Stimulated activated CD8-positive, alpha-beta memory T cell treated with anti-CD3 and anti-CD28 coated beads, Interleukin-12 subunit alpha, Interleukin-12 subunit beta, amount 100 ng/mL, for 4 hours (primary cell): ENCODE measurements around the gene GCK.

ENCODE experiments used
- DNase-seq: peaks from one replicate; pipeline ENCODE4 v3.0.0-alpha.2; 2020; ENCODE audit warnings: low read depth

Gene GCK

DNA sequence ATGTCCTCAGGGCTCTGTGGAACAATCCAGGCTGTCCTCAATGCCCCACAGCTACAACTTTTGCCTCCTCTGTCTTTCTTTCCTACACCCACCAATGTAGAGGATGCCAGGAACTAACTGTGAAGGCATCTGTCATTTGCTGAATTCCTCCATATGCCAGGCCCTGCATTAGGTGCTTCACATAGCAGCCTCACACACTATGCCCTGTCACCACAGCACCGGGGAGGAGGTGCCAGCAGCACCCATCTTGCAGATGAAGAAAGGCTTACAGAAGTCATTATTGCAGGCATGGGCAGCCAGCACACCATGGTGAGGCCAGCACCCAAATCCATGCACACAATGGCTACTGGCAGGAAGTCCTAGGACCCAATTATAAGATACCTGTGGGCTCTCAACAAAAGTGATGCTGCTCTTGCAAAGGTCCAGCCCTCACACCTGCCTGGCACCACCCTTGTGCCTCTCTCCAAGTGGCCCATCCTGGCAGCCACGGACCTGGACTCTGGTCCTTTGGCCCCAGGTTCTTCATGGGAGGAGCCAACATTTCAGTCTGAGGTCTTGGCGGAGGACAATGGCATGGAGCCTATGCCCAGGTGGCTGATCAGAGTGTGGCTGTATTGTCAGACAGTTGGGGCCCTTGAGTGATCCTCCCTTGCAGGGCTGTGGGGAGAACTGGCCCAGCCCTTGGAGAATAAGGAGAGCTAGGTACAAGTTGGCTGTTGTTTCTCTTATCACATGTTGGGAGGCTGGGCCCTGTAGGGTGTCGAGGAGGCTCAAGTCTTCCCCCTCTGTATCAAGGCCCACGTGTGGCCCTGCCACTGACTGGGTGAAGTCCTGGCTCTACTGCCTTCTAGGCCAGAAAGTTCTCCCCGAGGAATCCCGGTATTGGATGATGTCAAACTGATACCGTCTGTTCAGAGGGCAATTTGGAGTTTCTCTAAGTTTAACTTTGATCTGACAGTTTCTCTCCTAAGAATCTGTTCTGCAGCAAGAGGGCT, 33.8 kb downstream of the GCK start:
- no peak for DNase-seq

DNA sequence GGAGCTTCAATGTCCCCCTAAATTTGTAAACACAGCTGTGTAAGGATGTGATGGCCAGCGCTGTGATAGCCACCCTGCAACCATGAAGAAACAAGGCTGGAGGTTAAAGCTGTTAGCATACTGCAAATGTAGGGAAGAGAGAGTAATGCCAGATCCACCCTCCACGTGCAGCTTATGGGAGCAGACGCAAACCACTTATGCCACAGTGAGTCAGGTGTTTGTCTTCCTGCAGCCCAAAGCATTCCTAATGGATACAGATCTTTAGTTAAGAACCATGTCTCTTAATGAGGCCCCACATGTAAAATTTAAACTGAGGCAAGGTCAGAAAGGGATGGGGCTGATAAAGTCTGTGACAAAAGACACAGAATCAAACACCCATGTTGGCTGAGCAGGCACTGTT, 34.5 kb downstream of the GCK start:
- no peak for DNase-seq

DNA sequence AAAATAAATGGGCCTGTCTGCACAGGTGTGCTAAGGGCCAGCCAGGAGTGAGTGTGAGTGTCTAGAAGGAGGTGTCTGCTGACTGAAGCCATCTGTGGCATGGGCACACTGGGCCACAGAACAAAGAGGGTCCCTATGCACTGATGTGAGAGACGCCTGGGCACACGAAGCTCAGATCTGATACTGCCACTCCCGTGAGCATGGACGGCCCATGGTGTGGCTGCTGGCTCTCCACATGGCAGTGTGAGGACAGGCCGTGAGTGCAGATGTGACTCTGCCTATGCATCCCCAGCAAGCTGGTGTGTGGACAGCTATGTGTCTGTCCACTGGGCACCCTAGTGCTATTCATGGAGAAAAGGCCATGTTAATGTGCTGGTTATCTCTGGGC, 35.3 kb downstream of the GCK start:
- DNase-seq, result no peak

DNA sequence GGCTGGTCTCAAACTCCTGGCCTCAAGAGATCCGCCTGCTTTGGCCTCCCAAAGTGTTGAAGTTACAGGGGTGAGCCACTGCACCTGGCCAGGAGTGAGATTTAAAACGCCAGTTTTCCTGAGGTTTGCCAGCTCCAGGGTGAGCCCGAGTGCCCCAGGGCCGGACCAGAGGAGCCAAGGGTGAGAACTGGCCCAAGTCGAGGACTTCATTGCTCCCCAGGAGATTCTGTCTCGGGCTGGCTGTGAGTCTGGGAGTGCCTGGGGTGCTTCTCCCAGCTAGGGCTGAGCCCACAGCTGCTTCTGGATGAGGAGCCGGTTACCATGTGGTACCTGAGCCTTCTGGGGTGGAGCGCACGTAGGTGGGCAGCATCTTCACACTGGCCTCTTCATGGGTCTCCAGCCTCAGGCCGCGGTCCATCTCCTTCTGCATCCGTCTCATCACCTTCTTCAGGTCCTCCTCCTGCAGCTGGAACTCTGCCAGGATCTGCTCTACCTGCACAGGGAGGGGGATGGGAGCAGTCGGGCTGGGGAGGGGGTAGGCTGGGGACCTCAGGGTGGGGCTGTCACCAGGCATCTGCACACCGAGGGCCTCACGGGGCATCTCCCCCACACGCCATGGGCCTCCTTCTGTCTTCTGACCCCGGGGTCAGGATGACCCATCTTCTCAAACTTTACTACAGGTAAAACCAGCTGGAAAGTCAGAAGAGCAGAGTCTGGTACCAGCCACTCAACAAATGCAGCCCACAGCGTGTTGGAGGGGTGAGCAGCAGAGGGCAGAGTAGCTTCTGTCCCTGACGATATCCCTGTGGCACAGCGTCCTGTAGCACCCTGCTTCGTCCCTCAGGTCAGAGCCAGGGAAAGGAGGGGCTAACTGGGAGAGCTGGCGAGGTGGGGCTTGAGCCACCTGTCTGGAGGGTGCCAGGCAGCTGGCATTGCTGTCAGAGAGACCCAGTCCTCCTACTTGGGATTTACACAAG, 36.0 kb downstream of the GCK start:
- no peak for DNase-seq

DNA sequence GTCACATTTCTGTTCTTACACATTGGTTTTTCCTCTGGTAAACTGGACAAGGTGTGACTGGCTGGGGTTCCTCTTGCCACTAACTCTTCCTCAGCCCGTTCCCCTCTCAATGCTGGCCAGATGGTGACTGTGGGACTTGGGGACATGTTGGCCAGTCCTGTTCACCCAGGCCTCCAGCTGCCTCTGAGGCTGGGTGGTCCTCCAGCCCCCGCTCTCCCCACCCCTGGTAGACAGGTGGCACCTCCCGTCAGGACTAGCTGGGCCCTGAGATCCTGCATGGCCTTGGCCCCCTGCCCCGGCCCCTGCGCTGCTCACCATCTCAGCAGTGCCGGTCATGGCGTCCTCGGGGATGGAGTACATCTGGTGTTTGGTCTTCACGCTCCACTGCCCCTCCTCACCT, 37.3 kb downstream of the GCK start:
- no peak for DNase-seq

DNA sequence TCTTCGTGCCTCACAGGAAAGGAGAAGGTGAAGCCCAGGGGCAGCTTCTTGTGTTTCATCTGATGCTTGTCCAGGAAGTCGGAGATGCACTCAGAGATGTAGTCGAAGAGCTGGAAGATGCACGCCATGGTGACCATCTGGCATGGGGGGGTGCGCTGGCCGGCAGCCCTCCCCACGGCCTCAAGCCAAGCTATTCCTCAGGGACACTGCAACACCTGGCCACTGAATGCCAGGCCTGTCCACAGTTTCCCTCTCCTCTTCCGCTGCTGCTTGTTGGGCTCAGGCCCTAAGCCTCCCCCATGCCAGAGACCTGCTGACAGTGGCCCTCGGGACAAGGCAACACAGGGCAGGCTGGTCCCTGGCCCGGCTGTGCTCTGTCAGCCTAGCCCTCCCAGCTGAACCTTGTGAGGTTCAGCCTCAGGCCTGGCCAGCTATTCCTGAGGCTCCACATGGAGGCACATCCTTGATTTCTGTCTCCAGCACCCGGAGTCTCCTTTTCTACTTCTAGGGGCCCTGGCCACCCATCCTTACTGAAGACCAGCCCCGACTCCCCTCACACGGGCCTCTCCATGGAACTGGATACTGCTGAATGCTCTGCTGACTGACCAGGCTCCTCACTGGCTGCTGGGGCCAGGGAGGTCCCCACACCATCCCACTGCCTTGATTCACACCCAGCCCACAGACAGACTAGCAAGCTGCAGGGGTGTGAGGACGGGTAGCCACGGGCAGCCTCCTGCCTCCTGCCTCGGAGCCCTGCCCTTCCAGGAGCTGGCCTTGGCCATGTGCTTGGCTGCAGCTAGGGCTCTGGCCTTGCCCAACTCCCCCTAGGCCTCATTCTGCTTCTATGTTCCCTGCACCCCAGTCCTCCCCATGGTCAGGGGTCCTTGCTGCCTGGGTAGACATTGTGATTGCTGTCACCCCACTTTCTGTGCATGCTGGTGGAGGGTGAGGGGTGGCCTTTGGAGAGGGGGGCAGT, 38.0 kb downstream of the GCK start:
- DNase-seq, result no peak

DNA sequence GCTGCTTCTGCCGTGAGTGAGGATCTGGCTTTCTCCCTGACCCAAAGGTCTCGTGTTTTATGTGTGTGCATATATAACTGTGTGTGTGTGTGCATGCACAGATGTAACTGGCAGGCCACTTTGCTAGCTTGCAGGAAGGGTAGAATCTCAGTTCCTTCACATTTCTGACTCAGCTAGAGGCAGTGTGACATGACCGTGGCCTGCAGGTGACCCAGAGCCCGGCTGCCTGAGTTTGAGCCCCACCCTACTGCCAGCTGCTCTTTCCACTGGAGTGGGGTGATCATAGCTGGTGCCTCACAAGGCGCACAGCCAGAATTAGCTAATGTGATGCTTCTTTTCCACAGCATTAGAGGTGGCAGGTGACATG, 38.8 kb downstream of the GCK start:
- no peak for DNase-seq

DNA sequence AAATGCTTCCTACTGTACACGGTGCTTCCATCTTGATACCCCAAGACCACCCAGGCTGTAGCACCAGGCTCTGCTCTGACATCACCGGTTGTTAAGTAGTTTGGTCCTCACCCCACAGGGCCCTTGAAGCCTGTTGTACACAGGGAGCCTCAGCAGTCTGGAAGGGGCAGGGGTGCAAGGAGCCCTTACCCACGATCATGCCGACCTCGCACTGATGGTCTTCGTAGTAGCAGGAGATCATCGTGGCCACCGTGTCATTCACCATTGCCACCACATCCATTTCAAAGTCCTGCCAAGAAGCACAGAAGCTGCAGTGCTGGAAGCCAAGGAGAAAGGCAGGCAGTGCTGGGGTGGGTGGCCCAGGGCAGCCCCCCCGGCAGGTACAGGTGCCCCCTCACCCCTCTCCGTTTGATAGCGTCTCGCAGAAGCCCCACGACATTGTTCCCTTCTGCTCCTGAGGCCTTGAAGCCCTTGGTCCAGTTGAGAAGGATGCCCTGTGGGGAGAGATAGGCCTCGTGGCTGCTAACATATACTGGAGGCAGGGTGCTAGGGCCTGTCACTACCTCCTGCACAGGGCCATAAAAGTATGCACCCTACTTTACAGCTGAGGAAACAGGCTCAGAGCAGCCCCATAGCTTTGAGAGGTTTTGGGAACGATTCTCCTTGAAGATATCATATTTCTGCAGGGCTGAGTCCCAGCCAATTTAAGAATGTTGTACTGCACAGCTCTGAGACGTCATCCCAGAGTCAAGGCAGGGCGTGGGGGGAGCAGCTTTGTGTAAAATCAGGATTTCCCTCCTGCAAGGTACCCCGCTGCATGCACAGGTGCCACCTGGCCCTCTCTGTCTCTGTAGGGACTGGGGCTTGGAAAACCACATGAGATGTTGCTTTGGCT, 39.4 kb downstream of the GCK start:
- DNase-seq, result no peak

DNA sequence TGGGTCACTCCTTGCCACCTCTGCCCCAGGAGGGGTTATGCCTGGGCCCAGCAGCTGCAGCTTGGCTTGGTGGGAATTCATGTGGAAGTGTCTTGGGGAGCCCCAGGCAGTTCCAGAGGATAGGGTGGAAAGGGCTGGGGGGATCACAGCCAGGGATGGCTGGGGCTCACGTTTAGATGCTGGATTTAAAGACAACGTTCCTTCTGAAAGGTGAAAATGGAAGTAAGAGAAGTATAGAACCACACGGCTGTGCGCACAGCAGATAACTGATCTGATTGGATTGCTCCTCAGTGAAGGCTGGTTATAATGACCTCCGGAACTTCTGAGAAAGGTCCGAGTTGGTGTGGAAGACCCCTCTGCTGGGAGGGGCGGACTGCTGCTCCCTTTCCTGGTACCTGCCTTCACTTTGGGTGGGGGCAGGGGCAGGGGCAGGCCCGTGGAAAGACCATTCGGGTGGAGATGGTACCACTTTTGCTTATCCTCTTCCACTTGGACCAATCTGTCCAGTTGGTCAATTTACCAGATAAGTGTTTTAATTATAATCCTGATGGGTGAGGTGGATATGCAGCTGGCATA, 40.2 kb downstream of the GCK start:
- no peak for DNase-seq

DNA sequence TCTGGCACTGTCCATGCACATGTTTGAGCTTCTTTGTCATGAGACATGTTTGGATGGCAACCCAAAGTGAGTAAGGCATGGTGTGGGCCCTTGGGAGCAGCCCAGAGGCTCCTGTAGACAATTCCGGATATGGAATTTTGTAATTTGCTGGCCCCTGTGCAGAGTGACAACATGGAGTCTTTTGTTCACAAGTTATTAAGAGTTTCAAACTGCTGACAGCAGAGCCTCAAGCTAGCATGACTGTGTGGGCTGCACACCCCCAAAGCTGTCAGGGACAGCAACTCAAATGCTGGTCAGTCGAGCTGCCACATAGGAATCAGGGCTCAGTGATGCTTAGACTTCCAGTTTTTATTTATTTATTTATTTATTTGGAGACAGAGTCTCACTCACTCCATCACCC, 41.1 kb downstream of the GCK start:
- no peak for DNase-seq

DNA sequence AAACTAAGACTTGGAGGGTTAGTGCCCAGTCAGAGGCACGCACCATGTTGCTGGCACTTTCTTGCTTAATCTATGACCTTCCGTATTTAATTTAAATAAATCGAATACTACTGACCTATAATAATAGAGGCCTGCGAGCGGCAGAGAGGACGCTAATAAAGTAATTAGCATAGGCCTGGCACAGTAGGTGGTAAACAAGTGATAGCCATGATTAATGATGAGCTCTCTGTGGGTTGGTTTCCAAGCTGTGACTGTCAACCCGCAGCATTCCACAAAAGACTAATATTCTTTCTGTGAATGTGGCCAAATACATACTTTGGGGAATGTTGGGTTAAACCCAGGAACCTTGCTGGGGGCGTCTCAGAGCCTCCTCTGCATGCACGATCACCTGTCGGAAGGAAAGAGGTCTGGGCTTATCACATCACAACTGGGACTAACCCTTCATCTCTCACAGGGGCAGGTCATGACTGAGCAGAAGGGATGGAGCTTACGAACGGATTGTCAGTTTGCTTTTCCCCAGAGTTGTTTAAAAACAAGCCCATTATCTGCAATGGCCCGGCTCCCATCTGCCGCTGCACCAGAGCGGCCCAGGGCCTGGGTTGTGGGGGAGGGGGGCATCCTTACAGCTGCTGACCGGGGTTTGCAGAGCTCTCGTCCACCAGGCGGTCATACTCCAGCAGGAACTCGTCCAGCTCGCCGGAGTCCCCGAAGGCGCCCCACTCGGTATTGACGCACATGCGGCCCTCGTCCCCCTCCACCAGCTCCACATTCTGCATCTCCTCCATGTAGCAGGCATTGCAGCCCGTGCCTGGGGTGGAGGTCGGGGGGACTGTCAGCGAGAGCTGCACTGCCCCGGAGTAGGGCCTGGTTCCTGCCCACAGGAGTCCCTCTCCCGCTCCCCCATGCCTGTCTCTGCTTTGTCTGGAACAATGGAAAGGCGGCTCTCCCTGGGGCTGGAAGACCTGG, 41.9 kb downstream of the GCK start:
- no peak for DNase-seq

DNA sequence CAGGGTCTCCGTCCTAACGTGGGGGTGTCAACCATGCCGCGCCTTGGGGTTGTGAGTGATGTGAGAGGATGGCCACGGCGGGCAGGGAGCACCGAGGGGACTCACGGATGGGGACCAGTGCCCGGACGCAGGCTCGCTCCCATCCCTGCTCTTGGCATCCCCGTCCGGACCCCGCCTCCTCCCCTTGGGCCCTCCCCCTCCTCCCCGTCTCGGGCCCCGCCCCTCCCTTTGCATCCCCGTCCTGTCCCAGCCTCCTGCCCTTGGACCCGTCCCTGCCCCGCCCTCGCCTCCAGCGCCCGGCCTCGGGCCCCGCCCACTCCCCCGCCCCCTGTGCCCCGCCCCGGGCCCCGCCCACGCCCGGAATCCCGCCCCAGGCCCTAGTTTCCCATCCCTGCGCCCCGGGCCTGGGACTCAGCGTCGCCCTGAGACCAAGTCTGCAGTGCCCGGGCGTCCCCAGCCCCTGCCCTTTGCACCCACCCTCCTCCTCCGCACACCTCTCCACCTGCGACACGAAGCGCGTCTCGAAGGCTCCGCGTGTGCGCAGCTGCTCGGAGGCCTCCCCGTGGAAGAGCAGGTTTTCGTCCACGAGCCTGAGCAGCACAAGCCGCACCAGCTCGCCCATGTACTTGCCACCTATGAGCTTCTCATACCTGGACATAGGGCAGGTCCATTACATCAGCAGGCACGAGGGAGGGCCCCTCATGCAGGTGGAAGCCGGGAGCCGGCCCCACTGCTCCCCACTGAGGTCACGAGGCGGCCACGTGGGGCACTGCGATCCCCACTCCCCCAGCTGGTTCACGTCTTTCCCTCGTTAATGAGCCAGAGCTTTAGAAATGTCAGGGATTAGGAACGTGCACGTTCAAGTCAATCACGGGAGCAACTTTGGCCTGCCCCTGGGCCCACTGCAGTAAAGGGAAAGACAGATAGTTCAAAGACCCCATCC, 43.0 kb downstream of the GCK start:
- DNase-seq, result peak; percentile 51

DNA sequence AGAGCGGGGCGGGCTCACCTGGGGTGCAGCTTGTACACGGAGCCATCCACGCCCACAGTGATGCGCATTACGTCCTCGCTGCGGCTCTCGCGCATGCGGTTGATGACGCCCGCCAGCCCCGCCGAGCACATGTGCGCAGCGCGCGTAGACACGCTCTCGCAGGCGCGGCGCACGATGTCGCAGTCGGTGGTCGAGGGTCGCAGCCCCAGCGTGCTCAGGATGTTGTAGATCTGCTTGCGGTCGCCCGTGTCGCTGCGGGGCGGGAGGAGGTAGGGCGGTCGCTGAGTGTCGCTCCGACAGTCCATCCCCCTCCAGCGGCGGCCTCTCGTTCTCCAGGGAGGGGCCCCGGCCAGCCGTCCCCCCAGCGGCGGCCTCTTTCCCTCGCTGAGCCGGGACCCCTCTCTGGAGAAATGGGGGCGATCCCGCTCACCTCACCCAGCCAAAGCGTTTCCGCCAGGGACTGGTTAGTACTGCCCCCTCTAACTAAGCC, 43.7 kb downstream of the GCK start:
- peak; percentile 43 for DNase-seq

DNA sequence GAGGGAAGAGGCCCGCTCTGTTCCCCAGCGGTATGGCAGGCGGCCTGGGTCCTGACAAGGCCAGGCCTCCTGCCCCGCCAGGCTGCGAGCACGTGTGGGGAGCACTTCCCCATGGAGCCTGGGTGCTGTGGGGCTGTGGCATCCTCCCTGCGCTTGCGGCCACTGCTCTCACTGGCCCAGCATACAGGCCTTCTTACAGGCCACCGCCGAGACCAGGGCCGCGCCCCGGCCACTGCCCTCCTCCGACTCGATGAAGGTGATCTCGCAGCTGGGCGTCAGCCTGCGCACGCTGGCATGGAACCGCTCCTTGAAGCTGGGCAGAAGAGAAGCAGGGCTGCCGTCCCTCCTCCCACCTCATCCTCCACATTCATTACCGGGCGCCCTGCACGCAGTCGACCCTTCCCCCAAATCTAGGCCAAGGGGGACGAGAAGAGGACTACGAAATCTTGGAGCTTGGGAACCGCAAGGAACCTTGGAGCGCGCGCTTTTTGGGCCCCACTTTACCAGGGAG, 44.2 kb downstream of the GCK start:
- DNase-seq, result no peak

DNA sequence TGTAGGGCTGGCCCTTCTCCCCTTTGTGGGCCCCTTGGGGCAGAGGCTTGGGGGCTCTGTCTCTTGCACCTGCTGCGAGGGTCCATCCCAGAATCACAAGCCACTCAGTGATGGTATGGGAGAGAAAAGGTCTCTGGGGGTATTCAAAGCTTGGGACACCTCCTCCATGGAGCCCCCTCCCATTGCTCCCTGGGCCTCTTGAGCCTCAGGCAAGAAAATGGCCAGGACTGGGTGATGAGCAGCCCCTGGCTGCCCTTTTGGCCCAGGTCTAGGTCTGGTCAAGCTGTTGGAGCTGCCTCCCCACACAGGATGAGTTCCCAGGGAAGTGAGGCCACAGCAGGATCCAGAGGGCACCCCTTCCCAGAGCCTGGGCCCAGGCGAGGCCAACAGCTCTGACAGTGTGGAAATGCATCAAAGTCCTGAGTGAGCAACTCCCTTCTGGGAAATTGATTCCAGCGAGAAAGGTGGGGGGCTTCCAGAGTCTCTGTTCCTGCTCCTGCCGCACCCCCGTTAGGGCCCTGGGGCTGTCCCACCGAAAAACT, 44.7 kb downstream of the GCK start:
- DNase-seq, result no peak

DNA sequence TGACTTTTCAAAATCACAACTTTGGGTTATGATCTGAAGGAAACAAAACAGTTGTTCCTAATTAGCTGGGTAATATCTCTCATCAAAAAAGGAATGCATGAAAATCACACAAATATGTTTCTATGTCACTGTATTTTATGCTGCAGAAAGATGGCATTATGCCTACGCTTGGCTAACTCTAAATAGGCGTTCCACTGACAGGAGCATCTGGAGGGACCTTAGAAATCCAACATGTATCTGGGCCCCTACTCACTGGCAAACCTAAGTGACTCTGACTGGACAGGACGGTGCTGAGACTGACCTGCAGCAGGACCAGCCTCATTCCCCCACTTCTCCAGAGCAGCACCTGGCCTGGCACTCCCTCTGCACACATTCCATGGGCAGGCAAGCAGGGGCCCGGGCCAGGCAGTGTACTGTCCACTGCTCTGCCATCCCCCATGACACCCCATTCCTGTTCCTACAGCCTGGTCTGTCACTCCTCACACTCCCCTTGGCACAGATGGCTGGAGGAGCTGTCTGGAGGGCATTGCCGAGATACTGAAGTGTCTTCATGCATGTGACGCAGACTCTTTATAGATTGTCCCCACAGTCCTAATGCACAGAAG, 45.5 kb downstream of the GCK start:
- DNase-seq, result no peak

DNA sequence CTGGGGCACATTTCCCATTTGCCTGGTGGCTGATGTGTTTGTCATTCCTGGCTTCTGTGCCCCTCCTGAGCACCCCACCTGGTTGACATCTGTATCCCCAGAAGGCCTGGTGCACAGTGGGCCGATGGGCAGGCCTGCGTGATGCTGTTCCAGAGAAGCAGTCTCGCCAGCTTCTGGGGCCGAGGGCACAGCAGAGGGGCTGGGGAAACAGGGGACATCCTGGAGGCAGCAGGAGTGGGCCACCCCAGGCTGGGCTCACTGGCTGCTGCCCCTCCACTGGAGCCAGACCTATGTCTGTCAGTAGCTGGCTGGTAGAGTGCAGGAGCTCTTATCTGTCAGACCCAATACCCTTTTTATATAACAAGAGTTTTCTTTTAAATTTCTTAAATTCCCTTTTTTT, 47.2 kb downstream of the GCK start:
- DNase-seq, result no peak
